Activated CD8-positive, alpha-beta memory T cell treated with anti-CD3 and anti-CD28 coated beads for 36 hours (primary cell): ENCODE results near the gene LRRC8D. TPM values are rescaled to one million over a fixed set of nuclear protein-coding genes. Genes with fewer than 3 reads are reported as not detected.

ENCODE experiments used
- CTCF ChIA-PET: fragments of 350-600 bp; sonication (Branson Sonifier 250); formaldehyde crosslinking; loops from one replicate; lab custom pipeline; 2021; ENCODE audit warnings: antibody characterized with exemption; lab: Charles Lee
- POLR2A ChIA-PET: fragments of 350-600 bp; sonication (Branson Sonifier 250); formaldehyde crosslinking; loops from one replicate; lab custom pipeline; 2021; ENCODE audit warnings: antibody characterized with exemption; lab: Charles Lee
- total RNA-seq, 2 experiments: library from RNA; stranded (reverse); gene quantifications; one replicate each; pipeline ENCODE4 v1.2.3, GENCODE V29; 2021

The LRRC8D gene
- total RNA-seq, 2 experiments from 2014 or later = 39.4 to 40.4 TPM

DNA sequence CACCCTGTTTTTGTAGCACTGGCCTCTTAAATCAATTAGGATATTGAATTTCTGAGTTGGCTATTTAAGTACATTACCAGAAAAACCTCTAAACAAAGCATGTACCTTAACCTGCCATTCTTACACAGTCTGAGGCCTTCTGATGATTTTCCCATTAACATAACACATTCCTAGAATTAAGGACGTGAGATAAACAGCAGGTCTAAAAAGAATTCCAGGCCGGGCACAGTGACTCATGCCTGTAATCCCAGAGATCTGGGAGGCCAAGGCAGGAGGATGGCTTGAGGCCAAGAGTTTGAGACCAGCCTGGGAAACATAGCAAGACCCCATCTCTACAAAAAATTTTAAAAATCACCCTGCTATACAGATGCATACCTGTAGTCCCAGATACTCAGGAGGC lies 18.0 kb upstream of the LRRC8D start:
- ChIA-PET POLR2A (no interaction called here), CTCF (interaction anchor here (2.6 kb wide), 1 partner anchor 184 kb away, joined by 17 read pairs; no protein-coding TSS in a partner anchor)

DNA sequence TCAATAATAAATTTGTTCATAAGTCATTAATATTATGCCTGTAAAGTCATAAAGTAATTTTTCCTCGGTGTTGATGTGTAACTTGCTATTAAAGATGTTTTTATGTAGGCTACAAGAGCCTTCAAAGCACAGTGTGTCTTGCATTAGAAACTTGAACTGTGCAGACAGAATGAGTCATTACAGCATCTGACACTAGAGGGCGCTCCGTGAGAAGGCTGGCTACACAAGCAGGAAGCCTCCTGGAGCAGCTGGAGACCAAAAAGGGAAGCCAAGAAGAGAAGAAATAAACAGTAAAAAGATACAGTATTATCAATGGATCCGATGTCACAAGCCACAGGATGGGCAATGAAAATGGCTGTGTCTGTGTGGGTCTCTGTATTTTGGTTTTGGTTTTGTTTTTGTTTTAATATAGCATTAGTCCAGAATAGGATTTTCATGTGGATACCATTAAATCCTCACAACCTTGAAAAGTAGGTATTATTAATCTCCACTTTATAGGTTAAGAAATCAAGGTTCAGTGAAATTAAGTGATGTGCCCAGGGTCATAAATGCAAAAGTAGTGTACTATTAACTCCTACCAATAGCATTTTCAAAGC lies 16.1 kb upstream of the LRRC8D start:
- ChIA-PET POLR2A (no interaction called here), CTCF (interaction anchor here (0.7 to 2.6 kb wide), 6 partner anchors 68 to 184 kb away, joined by 3 to 17 read pairs (median 4); no protein-coding TSS in a partner anchor)

DNA sequence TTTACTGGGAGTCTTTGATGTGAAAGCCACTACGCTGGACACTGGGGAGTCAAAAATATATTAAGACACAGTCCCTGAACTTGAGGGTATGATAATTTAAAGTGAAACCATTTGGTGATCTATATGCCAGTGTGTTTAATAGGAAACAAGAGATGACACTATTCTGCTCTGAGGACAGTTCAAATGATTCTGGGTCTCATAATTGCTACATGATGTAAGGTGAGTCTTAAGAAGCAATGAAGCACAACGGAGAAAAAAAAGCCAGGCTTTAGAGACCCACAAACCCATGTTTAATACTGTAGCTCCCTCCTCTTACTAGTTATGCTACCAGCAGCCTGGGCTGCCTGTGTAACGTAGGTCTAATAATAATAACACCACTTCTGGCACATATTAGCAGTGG lies 14.2 kb upstream of the LRRC8D start:
- POLR2A ChIA-PET = no interaction called here
- CTCF ChIA-PET = interaction anchor here (1.2 kb wide), 2 partner anchors 180 to 181 kb away, joined by 3 to 4 read pairs; no protein-coding TSS in a partner anchor

DNA sequence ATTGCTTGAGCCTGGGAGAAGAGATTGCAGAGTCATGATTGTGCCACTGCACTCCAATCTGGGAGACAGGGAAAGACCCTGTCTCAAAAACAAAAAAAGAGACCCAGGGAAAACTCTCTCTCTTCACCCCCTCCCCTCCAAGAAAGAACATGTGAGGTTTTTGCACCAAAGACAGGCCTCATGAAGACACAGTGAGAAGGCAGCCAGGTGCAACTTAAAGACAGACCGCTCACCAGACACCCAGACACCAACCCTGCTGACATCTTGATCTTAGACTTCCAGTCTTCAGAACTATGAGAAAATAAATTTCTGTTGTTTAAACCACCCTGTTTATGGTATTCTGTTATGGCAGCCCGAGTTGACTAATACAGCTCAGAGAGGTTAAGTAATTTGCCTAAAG lies 13.3 kb upstream of the LRRC8D start:
- POLR2A ChIA-PET = no interaction called here
- CTCF ChIA-PET = interaction anchor here (1.2 kb wide), 1 partner anchor 179 kb away, joined by 3 read pairs; no protein-coding TSS in a partner anchor

DNA sequence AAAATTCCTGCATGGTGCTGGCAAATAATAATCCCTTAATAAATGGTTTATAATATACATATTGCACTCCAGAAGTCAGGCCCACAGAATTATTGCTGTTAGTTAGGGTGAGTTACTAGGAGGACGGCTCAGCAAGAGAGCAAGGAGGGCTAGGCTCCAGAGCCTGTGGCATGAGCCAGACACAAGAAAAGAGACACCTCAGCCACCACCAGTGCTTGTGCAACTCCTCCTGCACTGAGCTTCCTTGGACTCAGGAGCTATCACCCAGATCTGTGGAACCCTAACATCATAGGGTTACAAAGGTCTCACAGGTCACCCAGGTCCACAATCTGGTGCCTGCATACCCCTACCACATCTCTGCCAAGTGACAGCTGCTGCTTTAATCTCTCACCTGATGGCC lies 12.8 kb upstream of the LRRC8D start:
- ChIA-PET POLR2A (no interaction called here), CTCF (no interaction called here)

DNA sequence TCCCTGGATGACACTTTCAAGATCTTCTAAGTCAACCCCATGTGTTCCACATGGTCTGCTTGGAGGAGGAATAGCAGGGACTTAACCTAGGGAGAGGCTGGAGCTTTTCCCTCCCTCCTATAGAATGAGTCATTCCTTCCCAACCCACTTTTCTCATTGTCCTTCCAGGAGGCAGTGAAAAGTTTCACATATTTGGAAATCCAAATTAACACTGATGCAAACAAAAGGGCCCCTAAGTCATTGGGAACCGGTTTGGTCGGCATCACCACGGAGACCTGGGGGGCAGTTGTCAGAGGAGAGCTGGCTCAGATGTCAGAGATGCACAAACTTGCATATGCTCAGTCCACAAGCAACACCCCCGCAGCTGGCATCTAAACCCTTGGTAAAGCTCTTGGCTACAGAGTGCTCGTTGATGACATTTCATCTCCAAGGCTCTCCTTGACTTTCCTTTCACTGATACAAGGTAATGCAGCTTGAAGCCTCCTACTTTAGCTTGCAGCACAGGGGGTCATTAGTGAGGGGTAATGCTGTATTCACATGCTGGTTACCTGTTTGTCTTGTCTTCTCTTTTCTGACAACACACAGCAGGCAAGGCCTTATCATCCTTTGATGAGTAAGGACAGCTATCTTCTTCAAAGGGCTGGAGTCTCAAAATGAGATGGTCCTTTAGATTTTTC lies 12.3 kb upstream of the LRRC8D start:
- ChIA-PET POLR2A (no interaction called here), CTCF (no interaction called here)

DNA sequence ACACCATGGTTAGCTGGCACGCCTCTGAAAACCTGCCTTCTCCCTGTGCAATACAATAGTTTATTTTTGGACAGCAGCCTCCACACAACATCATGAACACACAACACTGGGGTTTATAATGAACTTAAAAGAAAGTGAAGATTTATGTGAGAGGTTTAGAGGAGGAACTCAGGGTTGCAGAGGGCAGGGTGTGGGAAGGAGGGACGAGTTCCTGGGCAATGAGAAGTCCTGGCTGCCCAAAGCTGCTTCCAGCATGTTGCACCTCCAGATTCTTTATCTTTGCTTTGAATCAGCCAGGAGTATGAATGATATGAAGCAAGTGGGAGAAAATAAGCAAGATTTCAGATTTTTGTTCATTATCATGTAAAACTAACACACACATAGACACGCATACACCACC lies 11.3 kb upstream of the LRRC8D start:
- ChIA-PET POLR2A (no interaction called here), CTCF (no interaction called here)

DNA sequence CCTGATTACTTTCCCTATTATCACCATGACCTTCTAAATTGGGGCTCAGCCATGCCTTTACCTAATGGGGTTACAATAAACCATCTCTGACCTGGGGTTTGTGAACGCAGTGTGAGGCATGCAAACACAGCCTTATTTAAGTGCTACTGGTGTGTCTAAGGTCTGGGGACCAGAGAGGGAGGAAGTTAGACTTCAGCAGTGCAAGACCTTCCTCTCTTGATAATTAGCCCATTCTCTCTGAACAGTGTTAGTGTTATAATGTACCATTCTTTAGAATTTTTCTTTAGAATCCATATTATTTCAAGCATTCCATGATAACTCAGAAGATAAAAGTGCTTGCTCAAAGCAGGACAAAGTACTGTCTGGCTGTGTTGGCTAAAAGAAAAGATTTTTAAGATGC lies 10.5 kb upstream of the LRRC8D start:
- ChIA-PET POLR2A (no interaction called here), CTCF (no interaction called here)

DNA sequence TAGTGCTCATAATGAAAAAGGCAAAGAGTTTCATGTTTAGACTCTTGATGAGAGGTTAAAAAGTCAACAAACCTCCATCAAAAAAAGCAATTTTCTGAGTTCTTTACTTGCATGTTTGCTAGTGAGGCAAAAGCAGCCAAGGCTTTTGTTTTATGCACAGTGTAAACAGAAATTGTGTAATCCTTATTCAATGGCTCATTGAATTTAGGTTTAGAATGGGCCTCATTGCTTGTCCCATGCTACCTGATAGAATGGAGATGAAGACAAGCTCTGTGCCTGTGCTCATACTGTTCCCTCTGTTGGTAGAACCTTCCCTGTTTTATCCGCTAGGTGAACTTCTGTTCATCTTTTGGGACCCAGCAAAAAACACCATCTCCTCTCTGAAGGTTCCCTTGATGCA lies 10.0 kb upstream of the LRRC8D start:
- CTCF ChIA-PET = no interaction called here
- POLR2A ChIA-PET = no interaction called here

DNA sequence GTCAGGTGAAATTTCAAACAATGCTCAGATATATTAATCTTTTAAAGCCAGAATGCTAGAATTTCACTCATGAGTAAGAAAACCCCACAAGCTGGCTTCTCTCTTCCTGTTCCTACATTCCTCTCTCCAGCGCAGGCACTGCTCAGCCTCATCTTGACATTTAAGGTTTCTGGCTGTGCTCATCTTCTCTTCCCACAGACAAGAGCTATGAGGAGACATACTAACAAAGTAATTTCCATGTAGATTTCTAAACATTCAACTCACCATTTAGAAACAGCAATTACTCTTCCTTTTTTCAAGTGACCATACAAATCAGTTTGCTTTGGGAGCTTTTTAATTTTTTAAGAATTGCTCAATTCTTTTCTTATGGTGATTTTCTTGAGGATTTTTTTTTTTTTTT lies 7.8 kb upstream of the LRRC8D start:
- ChIA-PET POLR2A (no interaction called here), CTCF (interaction anchor here (1.0 kb wide), 1 partner anchor 100 kb away, joined by 3 read pairs; no protein-coding TSS in a partner anchor)

DNA sequence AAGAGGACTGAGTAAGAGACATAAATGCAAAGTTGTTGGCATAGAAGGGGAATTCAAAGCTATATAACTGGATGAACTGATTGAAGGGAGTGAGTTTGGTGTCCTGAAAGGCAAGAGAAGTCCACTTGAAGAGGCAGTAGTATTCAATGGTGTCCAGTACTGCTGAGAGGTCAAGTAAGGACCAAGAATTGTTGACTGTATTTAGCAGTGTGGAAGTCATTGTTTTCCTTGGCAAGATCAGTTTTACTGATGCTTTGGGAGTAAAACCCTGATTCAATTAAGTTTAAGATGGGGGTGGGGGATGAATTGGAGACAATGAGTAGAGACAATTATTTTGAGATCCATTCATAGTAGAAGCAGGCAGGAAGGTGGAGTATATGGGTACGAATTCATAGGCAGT lies 5.8 kb upstream of the LRRC8D start:
- POLR2A ChIA-PET = no interaction called here

DNA sequence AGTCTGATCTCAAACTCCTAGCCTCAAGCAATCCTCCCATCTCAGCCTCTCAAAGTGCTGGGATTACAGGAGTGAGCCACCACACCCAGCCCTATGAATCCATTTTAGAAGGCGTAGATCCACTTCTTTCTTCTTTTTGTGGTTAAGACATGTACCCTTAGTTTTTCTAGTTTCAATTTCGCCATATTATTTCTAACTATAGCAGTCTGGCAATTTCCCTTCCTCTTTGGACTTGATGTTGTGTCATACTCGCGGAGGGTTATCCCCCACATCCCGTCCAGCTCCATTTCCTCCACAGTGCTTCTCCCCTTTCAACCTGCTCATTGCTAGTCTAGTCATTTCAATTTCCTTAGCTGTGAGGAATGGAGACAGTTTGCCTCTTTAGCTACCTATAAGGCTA lies 5.2 kb upstream of the LRRC8D start:
- POLR2A ChIA-PET = no interaction called here

More for the DNA sequence above, 5.8 kb upstream of the LRRC8D start:
- CTCF ChIA-PET = interaction anchor here (1.3 kb wide), 1 partner anchor 174 kb away, joined by 3 read pairs; no protein-coding TSS in a partner anchor

DNA sequence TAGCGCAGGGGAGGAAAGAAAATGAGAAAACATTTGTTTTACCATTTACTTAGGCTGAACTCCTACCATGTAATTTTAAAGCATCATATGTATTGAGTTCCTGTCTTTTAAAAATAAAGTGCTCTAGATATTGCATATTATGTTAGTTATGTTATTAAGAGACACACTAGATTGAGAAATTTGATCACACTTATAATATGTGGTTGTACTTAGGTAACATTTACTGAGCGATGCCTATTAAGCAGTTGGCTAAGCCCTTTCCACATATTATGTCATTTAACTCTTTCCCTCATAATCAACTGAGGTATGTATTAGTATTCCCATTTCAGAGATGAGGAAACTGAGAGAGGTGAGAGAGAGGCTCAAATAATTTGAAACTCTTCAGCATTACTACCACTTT lies 4.5 kb upstream of the LRRC8D start:
- ChIA-PET CTCF (no interaction called here), POLR2A (no interaction called here)

More for the DNA sequence above, 5.2 kb upstream of the LRRC8D start:
- CTCF ChIA-PET = no interaction called here

DNA sequence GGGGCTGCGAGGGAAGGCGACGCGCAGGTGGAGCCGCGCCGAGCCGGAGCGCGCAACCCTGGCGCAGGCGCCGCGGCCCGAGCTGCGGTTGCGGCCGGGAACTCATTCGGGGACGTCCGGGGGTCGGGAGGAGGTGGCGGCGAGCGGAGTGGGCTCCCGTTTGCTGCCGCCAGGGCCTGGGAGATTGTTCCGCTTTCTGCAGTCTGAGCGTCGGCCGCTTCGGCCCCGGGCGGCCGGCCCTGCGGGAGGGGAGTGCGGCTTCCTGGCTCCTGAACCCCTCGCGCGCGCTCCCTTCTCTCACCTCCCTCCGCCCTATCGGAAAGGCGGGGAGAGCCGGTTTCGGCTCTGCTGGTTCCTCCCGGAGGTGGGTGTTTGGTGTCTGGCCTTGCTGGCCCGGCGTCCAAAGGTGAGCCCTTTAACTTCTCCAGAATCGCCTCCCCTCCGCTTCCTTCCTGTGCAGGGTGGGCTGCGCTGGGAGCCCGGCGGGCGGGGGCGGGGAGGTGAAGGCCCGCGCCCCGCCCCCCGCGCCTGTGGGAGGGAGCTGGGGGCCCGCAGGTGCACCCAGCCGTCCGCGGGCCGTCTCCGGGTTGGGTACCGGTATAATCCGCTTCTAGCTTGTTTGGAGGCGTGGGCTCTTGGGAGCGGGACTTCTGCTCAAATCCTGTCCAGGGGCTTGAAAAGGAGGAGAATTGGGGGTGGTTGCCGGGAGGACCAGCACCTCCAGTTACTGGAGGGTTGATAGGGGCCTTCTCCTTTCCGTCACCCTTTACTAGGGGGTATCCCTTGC lies 683 bp downstream of the LRRC8D start:
- POLR2A ChIA-PET = interaction anchor here (0.6 to 2.4 kb wide), 3 partner anchors 10 to 35 kb away, joined by 3 to 15 read pairs (median 3); no protein-coding TSS in a partner anchor
- CTCF ChIA-PET = interaction anchor here (0.5 to 3.1 kb wide), 4 partner anchors 21 to 197 kb away, joined by 3 to 12 read pairs (median 3); no protein-coding TSS in a partner anchor

DNA sequence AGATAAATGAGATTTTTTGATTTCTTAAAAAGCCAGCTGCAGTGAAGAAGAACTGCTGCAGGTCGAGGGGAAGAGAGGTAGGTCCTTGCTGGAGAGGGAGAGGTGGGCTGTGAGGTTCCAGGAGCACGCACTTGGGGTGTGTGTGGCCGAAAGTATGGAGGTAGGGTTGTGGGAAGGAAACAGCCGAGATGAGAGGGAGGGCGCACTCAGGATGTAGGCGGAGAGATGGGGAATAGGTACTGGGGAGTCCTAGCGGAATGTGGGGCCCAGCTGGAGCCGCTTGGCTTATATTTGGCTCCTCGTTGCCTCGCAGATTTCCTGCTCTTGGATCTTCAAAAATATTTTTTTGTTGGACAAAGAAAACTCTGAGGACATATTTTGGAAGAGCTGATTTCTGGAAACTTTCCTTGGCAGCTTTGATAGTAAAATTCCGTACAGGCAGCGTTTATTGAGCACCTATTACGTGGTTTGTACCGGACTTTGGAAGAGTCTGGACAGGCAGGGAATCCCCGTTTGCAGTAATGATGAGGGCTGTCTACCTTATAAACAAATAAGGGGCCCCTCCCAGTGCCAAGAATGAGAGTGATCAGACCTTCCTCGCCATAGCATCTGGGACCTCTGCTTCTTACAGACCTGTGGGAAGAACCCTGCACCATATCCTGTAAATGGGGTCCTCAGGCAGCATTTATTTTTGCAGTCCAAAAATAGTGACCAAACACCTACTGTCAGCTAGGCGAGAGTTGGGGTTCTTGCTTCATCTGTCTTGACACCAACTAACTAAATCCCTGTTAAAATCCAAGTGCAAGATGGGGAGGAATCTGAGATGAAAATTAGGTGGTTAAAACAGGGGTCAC lies 1.5 kb downstream of the LRRC8D start:
- ChIA-PET CTCF (interaction anchor here (0.9 to 3.1 kb wide), 3 partner anchors 21 to 163 kb away, joined by 3 to 12 read pairs (median 3); no protein-coding TSS in a partner anchor), POLR2A (interaction anchor here (0.6 to 2.4 kb wide), 3 partner anchors 10 to 34 kb away, joined by 3 to 15 read pairs (median 3); no protein-coding TSS in a partner anchor)

DNA sequence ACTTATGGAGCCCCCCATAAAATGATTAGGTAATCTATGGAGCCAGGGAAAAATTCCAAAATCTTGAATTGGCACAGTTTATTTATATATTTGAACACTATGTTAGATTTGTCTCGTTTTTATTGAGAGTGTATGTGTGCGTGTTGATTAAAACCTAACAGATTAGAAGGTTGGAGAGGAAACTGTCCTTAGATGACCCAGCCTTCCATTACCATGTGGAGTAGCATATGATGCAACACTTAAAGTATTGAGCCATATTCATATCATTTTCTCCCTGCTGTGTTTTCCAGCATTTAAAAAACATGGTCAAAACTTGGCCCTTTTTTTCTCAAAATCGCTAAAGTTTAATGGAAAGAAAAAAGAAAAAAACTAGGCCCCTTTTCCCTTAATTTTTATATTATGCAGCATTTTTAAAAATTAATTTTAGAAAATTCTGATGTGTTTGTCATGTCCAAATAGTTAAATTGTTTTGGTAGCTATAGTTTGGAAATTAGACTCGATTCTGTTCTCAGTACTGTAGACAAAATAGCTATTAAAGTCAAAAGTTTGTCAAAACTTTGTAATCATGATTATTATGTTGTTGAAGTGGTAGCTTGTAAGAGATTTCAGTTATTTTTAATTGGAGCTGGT lies 2.3 kb downstream of the LRRC8D start:
- POLR2A ChIA-PET = no interaction called here
- CTCF ChIA-PET = no interaction called here

DNA sequence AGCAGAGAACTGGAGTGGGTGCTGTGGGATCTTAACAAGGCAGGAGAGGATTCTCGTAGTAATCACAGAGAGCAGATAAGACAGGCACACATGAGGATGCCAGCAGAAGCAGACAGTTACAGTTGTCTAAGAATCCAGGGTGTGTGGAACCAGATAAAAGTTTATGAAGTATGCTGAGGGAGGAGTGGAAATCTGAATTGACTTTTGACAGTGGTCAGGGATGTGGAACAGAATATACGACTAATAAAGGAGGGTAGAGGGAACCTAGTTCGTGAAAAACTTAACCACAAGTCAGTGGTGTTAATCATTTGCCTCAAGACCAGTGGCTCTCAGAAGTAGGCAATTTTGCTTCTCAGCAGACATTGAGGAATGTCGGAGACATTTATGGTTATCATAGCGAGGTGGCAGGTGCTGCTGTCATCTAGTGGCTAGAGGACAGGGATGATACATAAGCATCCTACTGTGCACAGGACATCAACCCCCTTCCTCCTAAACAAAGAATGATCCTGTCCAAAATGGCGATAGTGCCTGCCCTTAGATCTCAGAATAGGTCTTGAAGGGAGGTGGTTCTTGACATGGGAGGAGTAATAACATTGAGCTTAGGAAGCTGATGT lies 3.0 kb downstream of the LRRC8D start:
- ChIA-PET POLR2A (no interaction called here), CTCF (no interaction called here)

DNA sequence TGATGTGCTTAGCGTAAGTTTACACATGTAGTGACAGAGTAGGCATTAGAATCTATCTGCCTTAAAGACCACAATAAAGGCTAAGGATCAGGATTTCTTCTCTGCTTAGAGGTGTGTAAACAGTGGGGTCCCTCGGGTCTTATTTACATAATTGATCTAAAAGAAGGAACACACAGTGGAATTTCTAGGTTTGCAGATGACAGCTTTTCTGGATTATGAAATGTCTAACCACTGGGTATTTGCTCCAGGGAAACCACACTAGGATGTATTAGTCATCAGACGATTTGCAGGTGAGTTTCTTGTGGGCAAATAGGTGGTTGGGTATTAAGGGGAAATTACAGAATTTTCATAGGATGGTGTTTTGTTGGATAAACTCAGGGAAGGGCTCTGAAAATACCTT lies 5.8 kb downstream of the LRRC8D start:
- POLR2A ChIA-PET = interaction anchor here (0.6 kb wide), 1 partner anchor 140 kb away, joined by 3 read pairs; no protein-coding TSS in a partner anchor
- CTCF ChIA-PET = no interaction called here
